ENCODE results near the gene GINM1.

GINM1 gene

DNA sequence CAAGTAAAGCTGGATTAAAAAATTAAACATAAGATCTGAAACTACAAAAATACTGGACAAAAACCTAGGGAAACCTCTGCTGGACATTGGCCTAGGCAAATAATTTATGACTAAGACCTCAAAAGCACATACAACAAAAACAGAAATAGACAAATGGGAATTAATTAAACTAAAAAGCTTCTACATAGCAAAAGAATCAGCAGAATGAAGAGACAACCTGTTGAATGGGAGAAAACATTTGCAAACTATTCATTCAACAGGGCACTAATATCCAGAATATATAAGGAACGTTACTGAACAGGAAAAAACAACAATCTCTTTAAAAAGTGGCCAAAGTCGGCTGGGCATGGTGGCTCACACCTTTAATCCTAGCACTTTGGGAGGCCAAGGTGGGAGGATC lies 6.8 kb upstream of the GINM1 start:
- TF ChIP-seq, protein P1, sequence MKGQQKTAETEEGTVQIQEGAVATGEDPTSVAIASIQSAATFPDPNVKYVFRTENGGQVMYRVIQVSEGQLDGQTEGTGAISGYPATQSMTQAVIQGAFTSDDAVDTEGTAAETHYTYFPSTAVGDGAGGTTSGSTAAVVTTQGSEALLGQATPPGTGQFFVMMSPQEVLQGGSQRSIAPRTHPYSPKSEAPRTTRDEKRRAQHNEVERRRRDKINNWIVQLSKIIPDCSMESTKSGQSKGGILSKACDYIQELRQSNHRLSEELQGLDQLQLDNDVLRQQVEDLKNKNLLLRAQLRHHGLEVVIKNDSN (IDR thresholded peaks at IDR 0.05) = no peak
- TF ChIP-seq TEAD4 (IDR thresholded peaks at IDR 0.05) (no peak), EP300 (IDR thresholded peaks at IDR 0.05; ENCODE audit: borderline replicate concordance) (no peak), RAD21 (IDR thresholded peaks at IDR 0.05; ENCODE audit: low read depth) (no peak), NFIC (IDR thresholded peaks at IDR 0.05) (no peak), EGR1 (IDR thresholded peaks at IDR 0.05) (no peak), YY1 (IDR thresholded peaks at IDR 0.05; ENCODE audit: low read depth) (no peak), CREB1 (IDR thresholded peaks at IDR 0.05; ENCODE audit: low read depth) (no peak), CEBPB (IDR thresholded peaks at IDR 0.05) (no peak), TAF1 (IDR thresholded peaks at IDR 0.05; ENCODE audit: low read depth) (no peak), ZBTB7A (IDR thresholded peaks at IDR 0.05; ENCODE audit: low read depth) (no peak)
- TF ChIP-seq, protein P2, sequence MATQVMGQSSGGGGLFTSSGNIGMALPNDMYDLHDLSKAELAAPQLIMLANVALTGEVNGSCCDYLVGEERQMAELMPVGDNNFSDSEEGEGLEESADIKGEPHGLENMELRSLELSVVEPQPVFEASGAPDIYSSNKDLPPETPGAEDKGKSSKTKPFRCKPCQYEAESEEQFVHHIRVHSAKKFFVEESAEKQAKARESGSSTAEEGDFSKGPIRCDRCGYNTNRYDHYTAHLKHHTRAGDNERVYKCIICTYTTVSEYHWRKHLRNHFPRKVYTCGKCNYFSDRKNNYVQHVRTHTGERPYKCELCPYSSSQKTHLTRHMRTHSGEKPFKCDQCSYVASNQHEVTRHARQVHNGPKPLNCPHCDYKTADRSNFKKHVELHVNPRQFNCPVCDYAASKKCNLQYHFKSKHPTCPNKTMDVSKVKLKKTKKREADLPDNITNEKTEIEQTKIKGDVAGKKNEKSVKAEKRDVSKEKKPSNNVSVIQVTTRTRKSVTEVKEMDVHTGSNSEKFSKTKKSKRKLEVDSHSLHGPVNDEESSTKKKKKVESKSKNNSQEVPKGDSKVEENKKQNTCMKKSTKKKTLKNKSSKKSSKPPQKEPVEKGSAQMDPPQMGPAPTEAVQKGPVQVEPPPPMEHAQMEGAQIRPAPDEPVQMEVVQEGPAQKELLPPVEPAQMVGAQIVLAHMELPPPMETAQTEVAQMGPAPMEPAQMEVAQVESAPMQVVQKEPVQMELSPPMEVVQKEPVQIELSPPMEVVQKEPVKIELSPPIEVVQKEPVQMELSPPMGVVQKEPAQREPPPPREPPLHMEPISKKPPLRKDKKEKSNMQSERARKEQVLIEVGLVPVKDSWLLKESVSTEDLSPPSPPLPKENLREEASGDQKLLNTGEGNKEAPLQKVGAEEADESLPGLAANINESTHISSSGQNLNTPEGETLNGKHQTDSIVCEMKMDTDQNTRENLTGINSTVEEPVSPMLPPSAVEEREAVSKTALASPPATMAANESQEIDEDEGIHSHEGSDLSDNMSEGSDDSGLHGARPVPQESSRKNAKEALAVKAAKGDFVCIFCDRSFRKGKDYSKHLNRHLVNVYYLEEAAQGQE (IDR thresholded peaks at IDR 0.05; ENCODE audit: low read depth) = no peak

DNA sequence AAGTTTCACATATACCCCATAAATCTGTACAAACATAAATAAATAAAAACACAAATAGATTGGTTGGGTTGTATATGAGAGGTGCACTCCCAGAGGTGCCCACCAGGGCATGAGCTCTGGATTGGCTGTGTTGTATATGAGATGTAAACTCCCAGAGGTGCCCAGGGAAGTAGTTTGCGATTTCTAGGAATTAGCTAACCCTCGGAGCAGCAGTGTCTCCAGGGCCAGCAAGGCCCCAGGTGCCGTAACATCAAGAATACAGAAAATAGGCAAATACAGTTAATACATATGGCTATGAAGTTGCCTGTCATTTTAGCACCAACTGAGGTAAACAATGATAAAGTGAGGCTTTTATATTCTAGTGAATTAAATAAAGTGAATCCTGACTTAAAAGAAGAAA lies 5.4 kb upstream of the GINM1 start:
- no peak for TF ChIP-seq EP300 (IDR thresholded peaks at IDR 0.05; ENCODE audit: borderline replicate concordance)
- no peak for TF ChIP-seq TAF1 (IDR thresholded peaks at IDR 0.05; ENCODE audit: low read depth)
- TF ChIP-seq CEBPB (IDR thresholded peaks at IDR 0.05) = no peak
- TF ChIP-seq FOXM1 (IDR thresholded peaks at IDR 0.05; ENCODE audit: borderline replicate concordance, low read depth) = no peak
- TF ChIP-seq RAD21 (IDR thresholded peaks at IDR 0.05; ENCODE audit: low read depth) = no peak
- TF ChIP-seq NFIC (IDR thresholded peaks at IDR 0.05) = no peak
- TF ChIP-seq, protein P2 (IDR thresholded peaks at IDR 0.05; ENCODE audit: low read depth) = no peak
- no peak for TF ChIP-seq TEAD4 (IDR thresholded peaks at IDR 0.05)
- TF ChIP-seq TCF12 (IDR thresholded peaks at IDR 0.05; ENCODE audit: low read depth) = no peak
- TF ChIP-seq EGR1 (IDR thresholded peaks at IDR 0.05) = no peak
- TF ChIP-seq, protein P1 (IDR thresholded peaks at IDR 0.05) = no peak
- TF ChIP-seq ZBTB7A (IDR thresholded peaks at IDR 0.05; ENCODE audit: low read depth) = no peak
- no peak for TF ChIP-seq CREB1 (IDR thresholded peaks at IDR 0.05; ENCODE audit: low read depth)

DNA sequence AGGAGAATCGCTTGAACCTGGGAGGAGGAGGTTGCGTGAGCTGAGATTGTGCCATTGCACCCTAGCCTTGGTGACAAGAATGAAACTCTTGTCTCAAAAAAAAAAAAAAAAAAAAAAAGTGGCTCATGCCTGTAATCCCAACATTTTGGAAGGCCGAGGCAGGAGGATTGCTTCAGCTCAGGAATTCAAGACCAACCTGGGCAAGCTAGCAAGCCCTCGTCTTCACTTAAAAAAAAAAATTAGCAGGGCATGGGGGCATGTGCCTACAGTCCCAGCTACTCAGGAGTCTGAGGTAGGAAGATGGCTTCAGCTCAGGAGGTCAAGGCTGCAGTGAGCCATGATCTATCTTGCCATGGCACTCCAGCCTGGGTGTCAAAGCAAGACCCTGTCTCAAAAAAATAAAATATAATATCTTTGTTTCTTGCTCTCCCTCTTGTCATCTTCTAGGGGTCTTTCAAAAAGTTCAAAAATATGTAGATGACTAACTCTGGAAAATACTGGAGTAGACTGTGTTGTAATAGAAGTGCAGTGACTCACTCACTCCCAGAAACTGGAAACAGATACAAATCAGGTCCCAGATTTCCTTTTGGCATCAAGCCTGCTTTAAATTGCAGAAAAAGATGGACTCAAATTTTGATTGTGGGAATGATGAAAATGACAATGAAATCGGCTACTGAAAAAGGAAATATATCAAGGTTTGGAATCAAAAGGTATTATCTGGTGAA lies 2.8 kb upstream of the GINM1 start:
- TF ChIP-seq FOXM1 (IDR thresholded peaks at IDR 0.05; ENCODE audit: borderline replicate concordance, low read depth) = no peak
- TF ChIP-seq EP300 (IDR thresholded peaks at IDR 0.05; ENCODE audit: borderline replicate concordance) = no peak
- no peak for TF ChIP-seq CEBPB (IDR thresholded peaks at IDR 0.05)
- TF ChIP-seq TEAD4 (IDR thresholded peaks at IDR 0.05) = no peak
- TF ChIP-seq, protein P1 (IDR thresholded peaks at IDR 0.05) = no peak
- no peak for TF ChIP-seq NFIC (IDR thresholded peaks at IDR 0.05)
- no peak for TF ChIP-seq EGR1 (IDR thresholded peaks at IDR 0.05)
- no peak for TF ChIP-seq TAF1 (IDR thresholded peaks at IDR 0.05; ENCODE audit: low read depth)
- no peak for TF ChIP-seq CREB1 (IDR thresholded peaks at IDR 0.05; ENCODE audit: low read depth)
- no peak for TF ChIP-seq TCF12 (IDR thresholded peaks at IDR 0.05; ENCODE audit: low read depth)
- TF ChIP-seq YY1 (IDR thresholded peaks at IDR 0.05; ENCODE audit: low read depth) = no peak
- TF ChIP-seq, protein P3, sequence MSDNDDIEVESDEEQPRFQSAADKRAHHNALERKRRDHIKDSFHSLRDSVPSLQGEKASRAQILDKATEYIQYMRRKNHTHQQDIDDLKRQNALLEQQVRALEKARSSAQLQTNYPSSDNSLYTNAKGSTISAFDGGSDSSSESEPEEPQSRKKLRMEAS (IDR thresholded peaks at IDR 0.05) = no peak
- no peak for TF ChIP-seq RAD21 (IDR thresholded peaks at IDR 0.05; ENCODE audit: low read depth)
- no peak for TF ChIP-seq ZBTB7A (IDR thresholded peaks at IDR 0.05; ENCODE audit: low read depth)
- TF ChIP-seq, protein P2 (IDR thresholded peaks at IDR 0.05; ENCODE audit: low read depth) = no peak

DNA sequence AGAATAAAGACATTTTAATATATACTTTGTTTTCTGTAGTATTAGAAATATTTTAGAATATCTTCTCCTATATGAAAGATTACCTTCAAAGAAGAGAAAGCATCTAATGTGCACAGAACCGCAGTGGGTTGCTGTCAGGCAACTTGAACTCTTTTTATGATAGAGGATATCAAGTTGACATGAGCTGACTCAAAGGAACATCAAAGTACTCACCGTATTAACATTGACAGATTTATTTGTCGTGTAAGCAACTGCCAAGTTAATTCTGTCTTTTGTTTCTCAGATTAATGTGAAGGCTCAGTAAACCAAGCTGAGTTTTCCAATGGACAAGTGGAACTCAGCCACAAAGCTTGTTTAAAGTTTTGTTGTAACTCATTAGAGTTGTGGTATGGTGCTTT lies 2.2 kb upstream of the GINM1 start:
- TF ChIP-seq TEAD4 (IDR thresholded peaks at IDR 0.05) (no peak), NFIC (IDR thresholded peaks at IDR 0.05) (no peak), CEBPB (IDR thresholded peaks at IDR 0.05) (no peak), TAF1 (IDR thresholded peaks at IDR 0.05; ENCODE audit: low read depth) (no peak), EGR1 (IDR thresholded peaks at IDR 0.05) (no peak), CREB1 (IDR thresholded peaks at IDR 0.05; ENCODE audit: low read depth) (no peak), ZBTB7A (IDR thresholded peaks at IDR 0.05; ENCODE audit: low read depth) (no peak), TCF12 (IDR thresholded peaks at IDR 0.05; ENCODE audit: low read depth) (no peak), EP300 (IDR thresholded peaks at IDR 0.05; ENCODE audit: borderline replicate concordance) (no peak), FOXM1 (IDR thresholded peaks at IDR 0.05; ENCODE audit: borderline replicate concordance, low read depth) (no peak)
- TF ChIP-seq, protein P1 (IDR thresholded peaks at IDR 0.05) = no peak
- TF ChIP-seq, protein P3 (IDR thresholded peaks at IDR 0.05) = no peak
- TF ChIP-seq, protein P2 (IDR thresholded peaks at IDR 0.05; ENCODE audit: low read depth) = no peak

Data from Ishikawa (cell line).